ENCODE results near the gene CGN. TPM values are rescaled to one million over a fixed set of nuclear protein-coding genes. Genes with fewer than 3 reads are reported as not detected.

Gene CGN
- total RNA-seq, 6 donors from 2014 or later = 51.6 to 223 (median 99.2) TPM

DNA sequence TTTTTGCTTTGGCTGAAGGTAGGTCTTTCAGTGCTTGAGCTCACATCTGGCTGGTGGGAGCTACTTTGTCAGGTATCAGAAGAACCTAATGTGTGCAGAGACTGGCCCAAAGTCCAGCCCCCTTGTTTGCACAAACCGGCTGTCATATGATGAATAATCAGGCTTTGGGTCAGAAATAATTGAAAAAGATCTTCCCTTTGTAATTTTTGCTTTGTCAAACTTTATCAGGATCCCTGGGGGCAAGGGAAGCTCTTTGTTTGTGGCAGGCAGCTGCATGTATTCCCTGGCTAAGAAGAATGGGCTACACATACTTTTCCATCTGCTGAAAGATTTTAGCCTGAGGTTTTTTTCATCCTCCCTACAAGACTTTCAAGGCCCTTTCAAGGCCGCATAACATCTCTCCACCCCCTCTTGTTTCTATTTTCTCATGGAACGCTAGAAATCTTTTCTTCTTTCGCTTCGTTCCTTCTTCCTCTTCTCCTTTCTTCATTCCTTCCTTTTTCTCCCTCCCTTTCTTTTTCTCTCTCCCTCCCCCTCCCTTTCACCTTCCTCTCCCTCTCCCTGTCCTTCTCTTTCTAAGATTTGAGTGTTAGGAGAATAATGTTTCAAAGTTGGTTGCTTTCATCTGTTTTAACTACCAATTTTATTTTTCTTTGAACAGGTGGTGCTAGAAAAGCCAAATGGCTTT is 54.5 kb downstream of the CGN start:
- TF ChIP-seq POLR2A (IDR thresholded peaks at IDR 0.05) = no peak
- TF ChIP-seq, protein P1, sequence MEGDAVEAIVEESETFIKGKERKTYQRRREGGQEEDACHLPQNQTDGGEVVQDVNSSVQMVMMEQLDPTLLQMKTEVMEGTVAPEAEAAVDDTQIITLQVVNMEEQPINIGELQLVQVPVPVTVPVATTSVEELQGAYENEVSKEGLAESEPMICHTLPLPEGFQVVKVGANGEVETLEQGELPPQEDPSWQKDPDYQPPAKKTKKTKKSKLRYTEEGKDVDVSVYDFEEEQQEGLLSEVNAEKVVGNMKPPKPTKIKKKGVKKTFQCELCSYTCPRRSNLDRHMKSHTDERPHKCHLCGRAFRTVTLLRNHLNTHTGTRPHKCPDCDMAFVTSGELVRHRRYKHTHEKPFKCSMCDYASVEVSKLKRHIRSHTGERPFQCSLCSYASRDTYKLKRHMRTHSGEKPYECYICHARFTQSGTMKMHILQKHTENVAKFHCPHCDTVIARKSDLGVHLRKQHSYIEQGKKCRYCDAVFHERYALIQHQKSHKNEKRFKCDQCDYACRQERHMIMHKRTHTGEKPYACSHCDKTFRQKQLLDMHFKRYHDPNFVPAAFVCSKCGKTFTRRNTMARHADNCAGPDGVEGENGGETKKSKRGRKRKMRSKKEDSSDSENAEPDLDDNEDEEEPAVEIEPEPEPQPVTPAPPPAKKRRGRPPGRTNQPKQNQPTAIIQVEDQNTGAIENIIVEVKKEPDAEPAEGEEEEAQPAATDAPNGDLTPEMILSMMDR (IDR thresholded peaks at IDR 0.05) = no peak
- TF ChIP-seq EP300 (IDR thresholded peaks at IDR 0.05) = no peak
- no peak for TF ChIP-seq POLR2AphosphoS5 (IDR thresholded peaks at IDR 0.05)
- H3K4me1 ChIP-seq = no peaks in the 10 kb centered on the region
- no peaks in the 10 kb centered on the region for H3K9me3 ChIP-seq
- ATAC-seq (ENCODE audit: low FRiP score in 2 of 2) = no peak
- H3K27ac ChIP-seq = no peak overlapping the region
- H3K36me3 ChIP-seq = peaks cover 0 to 37% (median 7%) of the 10 kb centered on the region in 4 donors
- H3K4me3 ChIP-seq = no peak overlapping the region
- 48 to 83% methylated on average over 5 of the region's 5 CpGs for WGBS, 2 donors
- DNase-seq = no peak
- H3K27me3 ChIP-seq = no peaks in the 10 kb centered on the region

GRCh38 chr1:151568626-151569088 is 57.5 kb downstream of the CGN start:
- Histone ChIP-seq H3K4me1 (no peaks in the 10 kb centered on the region), H3K9me3 (no peaks in the 10 kb centered on the region), H3K36me3 (peaks cover 0 to 42% (median 7%) of the 10 kb centered on the region in 4 donors), H3K27ac (no peak overlapping the region), H3K4me3 (no peak overlapping the region), H3K27me3 (no peaks in the 10 kb centered on the region)
- WGBS, 2 donors = 76 to 89% methylated on average over 1 to 3 of the region's 3 CpGs
- TF ChIP-seq POLR2AphosphoS5 (IDR thresholded peaks at IDR 0.05) (no peak), EP300 (IDR thresholded peaks at IDR 0.05) (no peak), POLR2A (IDR thresholded peaks at IDR 0.05) (no peak)
- TF ChIP-seq, protein P1 (IDR thresholded peaks at IDR 0.05) = no peak
- DNase-seq = no peak
- no peak for ATAC-seq (ENCODE audit: low FRiP score in 2 of 2)

GRCh38 chr1:151570819-151571218 is 59.6 kb downstream of the CGN start:
- ATAC-seq (ENCODE audit: low FRiP score in 2 of 2) = no peak
- DNase-seq = no peak
- Histone ChIP-seq H3K4me1 (no peaks in the 10 kb centered on the region), H3K4me3 (no peak overlapping the region), H3K9me3 (no peaks in the 10 kb centered on the region), H3K27ac (no peak overlapping the region), H3K27me3 (no peaks in the 10 kb centered on the region), H3K36me3 (peaks cover 0 to 42% (median 5%) of the 10 kb centered on the region in 4 donors)
- WGBS, 2 donors = 67 to 83% methylated on average over 1 of the region's 1 CpG
- no peak for TF ChIP-seq EP300 (IDR thresholded peaks at IDR 0.05)
- TF ChIP-seq, protein P1 (IDR thresholded peaks at IDR 0.05) = no peak
- TF ChIP-seq POLR2AphosphoS5 (IDR thresholded peaks at IDR 0.05) = no peak
- no peak for TF ChIP-seq POLR2A (IDR thresholded peaks at IDR 0.05)

GRCh38 chr1:151574575-151575529 is 63.7 kb downstream of the CGN start:
- Histone ChIP-seq H3K36me3 (peaks cover 2 to 49% (median 12%) of the 10 kb centered on the region in 4 donors), H3K4me1 (no peaks in the 10 kb centered on the region), H3K9me3 (no peaks in the 10 kb centered on the region), H3K27ac (no peak overlapping the region), H3K27me3 (no peaks in the 10 kb centered on the region), H3K4me3 (no peak overlapping the region)
- ATAC-seq (ENCODE audit: low FRiP score in 2 of 2) = peak in 1 of 2 donors; percentile 88
- TF ChIP-seq, protein P1 (IDR thresholded peaks at IDR 0.05) = no peak
- TF ChIP-seq POLR2A (IDR thresholded peaks at IDR 0.05) (no peak), POLR2AphosphoS5 (IDR thresholded peaks at IDR 0.05) (no peak), EP300 (IDR thresholded peaks at IDR 0.05) (no peak)
- no peak for DNase-seq
- WGBS, 2 donors = 87% methylated on average over 10 to 12 of the region's 12 CpGs
